ENCODE measurements around the gene ZBTB25.
A peak's percentile ranks its signal among the peaks of the same experiment; 100 is the strongest.
"Not testable (repeated sequence)": the region's sequence is repeated elsewhere in the genome, so short reads cannot be mapped to it uniquely, and the experiment has no call there.

The ZBTB25 gene, protein sequence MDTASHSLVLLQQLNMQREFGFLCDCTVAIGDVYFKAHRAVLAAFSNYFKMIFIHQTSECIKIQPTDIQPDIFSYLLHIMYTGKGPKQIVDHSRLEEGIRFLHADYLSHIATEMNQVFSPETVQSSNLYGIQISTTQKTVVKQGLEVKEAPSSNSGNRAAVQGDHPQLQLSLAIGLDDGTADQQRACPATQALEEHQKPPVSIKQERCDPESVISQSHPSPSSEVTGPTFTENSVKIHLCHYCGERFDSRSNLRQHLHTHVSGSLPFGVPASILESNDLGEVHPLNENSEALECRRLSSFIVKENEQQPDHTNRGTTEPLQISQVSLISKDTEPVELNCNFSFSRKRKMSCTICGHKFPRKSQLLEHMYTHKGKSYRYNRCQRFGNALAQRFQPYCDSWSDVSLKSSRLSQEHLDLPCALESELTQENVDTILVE

DNA sequence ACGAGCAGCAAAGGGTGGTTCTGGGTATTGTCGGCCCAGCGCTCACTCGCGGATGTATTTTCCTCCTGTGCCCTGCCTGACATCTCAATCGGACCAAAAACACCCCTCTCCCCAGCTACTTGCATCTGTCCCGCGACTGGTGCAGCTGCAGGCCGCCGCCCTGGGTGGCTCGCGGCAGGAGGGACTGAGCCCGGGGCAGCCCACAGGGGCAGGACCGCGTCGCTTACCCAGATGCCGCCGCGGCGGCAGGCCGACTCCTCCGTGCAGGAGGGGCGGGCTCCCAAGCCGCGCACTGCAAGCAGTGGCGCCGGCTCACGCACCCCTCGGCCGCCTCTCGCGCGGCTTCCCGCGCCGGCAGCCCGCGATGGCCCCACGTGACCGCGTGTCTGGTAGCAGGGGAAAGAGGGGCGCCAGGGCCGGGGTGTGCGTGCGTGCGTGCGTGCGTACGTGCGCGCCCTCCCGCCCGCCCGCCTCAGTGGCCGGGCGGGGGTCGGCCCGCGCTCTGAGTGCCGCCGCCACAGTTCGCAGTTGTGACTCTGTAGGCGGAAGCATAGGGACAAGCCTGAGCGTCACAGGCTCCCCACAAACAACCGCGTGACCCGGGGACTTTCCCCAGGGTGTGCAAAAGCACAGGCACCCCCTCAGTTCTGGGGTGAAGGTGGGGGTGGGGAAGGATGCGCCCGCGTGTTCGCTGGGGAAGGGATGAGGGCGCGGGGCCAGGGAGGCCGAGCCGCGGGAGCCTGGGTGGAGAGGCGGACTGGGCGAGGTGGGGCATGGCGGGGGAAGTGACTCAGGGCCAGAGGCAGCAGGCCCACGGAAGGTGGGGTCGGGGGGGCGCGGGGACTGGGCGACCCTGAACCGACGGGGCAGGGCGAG, at the start of gene ZBTB25:
Gene ZBTB25 (minus strand): TSS at position 405 of the 876 bp plus-strand sequence. CDS start 13,305 bp downstream, outside the sequence.
- DNase-seq (ENCODE audit: low spot score) = peak; percentile 80

GRCh38 chr14:64550621-64551333, 47.1 kb upstream of the ZBTB25 start:
- no peak for DNase-seq (ENCODE audit: low spot score)

- DNase-seq (ENCODE audit: low spot score) = peak; percentile 31
Measured at GRCh38 chr14:64549791-64550620, 46.4 kb upstream of the ZBTB25 start, which contains the start of gene PPP1R36. TSS of gene PPP1R36 (plus strand) at chr14:64549961. CDS start at chr14:64549998, 37 bp downstream.

DNA sequence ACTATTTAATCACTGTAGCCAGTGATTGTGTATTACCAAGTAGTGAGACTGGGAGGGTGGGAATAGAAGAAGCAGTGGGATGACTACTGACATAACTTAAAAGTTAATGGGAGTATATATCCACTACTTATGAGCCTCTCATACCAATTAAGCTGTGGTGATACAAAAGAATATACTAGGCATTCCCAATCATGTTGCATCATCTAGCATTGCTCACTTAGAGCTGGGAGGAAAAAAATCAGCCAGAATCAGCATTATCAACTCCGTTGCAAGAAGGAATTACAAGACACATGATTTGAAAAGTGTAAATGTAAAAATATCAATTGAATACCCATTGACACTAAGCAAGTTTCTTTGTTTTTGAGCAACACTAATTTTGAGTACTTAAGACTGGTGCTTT, 45.4 kb upstream of the ZBTB25 start:
- no peak for DNase-seq (ENCODE audit: low spot score)

DNA sequence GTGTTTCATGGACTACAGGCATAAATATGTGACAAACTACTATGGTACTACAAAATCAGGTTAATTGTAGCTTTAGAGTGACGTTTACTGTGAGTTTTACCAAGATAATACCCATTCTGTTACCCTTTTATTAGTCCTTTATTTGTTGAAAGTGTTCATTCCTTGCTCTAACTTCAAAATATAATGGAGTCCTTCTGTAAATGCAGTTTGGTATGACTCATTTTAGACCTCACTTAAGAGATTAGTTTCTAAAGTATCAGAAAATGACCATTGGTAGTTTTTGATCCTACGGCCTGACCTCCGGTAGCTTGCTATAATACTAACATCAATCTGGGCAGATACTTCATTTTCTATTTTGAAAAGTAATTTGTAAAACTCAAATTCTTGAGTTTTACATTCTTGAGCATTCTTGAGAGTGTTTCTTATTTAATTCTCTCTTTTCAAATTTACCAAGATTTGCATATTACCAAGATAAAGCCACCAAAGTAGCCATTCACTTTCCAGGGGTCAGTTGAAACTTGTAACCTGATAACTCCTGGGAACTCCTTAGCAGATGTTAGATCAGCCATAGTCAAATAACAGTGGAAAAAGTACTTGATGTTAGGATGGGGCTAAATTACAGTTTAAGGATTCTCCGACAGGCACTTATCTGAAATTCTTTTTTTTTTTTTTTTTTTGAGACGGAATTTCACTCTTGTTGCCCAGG, 41.1 kb upstream of the ZBTB25 start:
- DNase-seq (ENCODE audit: low spot score) = no peak

- DNase-seq (ENCODE audit: low spot score) = no peak
Measured at GRCh38 chr14:64542836-64543201, 39.2 kb upstream of the ZBTB25 start.

- DNase-seq (ENCODE audit: low spot score) = no peak
Measured at GRCh38 chr14:64541972-64542835, 38.6 kb upstream of the ZBTB25 start.

DNA sequence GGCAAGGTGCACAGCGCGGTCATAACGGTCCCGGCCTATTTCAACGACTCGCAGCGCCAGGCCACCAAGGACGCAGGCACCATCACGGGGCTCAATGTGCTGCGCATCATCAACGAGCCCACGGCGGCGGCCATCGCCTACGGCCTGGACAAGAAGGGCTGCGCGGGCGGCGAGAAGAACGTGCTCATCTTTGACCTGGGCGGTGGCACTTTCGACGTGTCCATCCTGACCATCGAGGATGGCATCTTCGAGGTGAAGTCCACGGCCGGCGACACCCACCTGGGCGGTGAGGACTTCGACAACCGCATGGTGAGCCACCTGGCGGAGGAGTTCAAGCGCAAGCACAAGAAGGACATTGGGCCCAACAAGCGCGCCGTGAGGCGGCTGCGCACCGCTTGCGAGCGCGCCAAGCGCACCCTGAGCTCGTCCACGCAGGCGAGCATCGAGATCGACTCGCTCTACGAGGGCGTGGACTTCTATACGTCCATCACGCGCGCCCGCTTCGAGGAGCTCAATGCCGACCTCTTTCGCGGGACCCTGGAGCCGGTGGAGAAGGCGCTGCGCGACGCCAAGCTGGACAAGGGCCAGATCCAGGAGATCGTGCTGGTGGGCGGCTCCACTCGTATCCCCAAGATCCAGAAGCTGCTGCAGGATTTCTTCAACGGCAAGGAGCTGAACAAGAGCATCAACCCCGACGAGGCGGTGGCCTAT, 37.8 kb upstream of the ZBTB25 start:
- DNase-seq (ENCODE audit: low spot score) = no peak

DNA sequence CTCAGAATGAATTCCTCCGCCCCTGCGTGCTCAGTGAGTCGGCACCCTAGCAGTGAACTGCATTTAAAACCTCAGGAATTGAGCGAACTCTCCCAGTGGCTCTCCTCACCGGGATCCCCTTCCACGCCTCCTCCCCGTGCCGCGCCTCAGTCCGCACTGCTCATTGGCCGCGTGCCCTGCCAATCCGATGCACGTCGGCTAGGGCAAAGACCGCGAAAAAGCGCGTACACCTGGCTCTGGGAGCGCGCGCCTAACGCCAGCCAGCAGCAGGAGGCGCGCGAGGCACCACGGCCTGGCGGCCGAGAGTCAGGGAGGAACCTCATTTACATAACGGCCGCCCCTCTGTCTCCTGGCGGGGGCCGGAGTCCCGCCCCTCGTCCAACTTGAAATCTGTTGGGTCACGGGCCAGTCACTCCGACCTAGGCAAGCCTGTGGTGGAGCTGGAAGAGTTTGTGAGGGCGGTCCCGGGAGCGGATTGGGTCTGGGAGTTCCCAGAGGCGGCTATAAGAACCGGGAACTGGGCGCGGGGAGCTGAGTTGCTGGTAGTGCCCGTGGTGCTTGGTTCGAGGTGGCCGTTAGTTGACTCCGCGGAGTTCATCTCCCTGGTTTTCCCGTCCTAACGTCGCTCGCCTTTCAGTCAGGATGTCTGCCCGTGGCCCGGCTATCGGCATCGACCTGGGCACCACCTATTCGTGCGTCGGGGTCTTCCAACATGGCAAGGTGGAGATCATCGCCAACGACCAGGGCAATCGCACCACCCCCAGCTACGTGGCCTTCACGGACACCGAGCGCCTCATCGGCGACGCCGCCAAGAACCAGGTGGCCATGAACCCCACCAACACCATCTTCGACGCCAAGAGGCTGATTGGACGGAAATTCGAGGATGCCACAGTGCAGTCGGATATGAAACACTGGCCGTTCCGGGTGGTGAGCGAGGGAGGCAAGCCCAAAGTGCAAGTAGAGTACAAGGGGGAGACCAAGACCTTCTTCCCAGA, 36.9 kb upstream of the ZBTB25 start, which contains the start of gene HSPA2:
Gene HSPA2 (plus strand): TSS at position 534 of the 995 bp plus-strand sequence. CDS start 109 bp downstream, at position 643.
- DNase-seq (ENCODE audit: low spot score) = peak; percentile 95

- no peak for DNase-seq (ENCODE audit: low spot score)
Measured at GRCh38 chr14:64536488-64537245, 33.0 kb upstream of the ZBTB25 start.

- no peak for DNase-seq (ENCODE audit: low spot score)
Measured at GRCh38 chr14:64531567-64531966, 27.9 kb upstream of the ZBTB25 start.

DNA sequence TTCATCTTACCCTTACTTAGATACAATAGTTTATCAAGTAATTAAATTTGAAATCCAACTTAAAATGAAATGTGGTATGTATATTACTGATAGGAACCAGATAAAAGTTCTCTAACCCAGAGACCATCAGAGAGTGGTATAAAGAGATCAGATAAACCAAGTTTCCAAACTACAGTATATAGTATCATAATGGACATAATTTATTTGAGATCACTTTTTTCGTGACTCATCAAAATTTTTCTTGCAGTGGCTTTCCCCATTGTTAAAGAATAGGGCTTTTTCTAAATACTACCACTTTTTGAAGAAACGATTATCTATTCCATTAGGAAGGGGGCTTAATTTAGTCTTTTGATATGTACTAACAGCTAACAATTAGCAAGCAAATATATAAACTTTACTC, 21.7 kb upstream of the ZBTB25 start:
- no peak for DNase-seq (ENCODE audit: low spot score)

DNA sequence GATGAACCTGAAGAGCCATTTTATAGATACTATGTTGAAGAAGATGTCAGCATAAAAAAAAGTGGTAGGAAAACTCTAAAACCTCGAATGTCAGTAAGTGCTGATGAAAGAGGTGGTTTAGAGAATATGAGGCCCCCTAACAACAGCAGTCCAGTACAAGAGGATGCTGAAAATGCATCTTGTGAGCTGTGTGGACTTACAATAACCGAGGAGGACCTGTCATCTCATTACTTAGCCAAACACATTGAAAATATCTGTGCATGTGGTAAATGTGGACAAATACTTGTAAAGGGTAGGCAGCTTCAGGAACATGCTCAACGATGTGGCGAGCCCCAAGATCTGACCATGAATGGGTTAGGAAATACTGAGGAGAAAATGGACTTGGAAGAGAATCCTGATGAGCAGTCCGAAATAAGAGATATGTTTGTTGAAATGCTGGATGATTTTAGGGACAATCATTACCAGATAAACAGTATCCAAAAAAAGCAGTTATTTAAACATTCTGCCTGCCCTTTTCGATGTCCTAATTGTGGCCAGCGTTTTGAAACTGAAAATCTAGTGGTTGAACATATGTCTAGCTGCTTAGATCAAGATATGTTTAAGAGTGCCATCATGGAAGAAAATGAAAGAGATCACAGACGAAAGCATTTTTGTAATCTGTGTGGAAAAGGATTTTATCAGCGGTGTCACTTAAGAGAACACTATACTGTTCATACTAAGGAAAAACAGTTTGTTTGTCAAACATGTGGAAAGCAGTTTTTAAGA, 19.1 kb upstream of the ZBTB25 start:
- no peak for DNase-seq (ENCODE audit: low spot score)

GRCh38 chr14:64520699-64521098, 17.1 kb upstream of the ZBTB25 start:
- no peak for DNase-seq (ENCODE audit: low spot score)

GRCh38 chr14:64518229-64518628, 14.6 kb upstream of the ZBTB25 start:
- no peak for DNase-seq (ENCODE audit: low spot score)

DNA sequence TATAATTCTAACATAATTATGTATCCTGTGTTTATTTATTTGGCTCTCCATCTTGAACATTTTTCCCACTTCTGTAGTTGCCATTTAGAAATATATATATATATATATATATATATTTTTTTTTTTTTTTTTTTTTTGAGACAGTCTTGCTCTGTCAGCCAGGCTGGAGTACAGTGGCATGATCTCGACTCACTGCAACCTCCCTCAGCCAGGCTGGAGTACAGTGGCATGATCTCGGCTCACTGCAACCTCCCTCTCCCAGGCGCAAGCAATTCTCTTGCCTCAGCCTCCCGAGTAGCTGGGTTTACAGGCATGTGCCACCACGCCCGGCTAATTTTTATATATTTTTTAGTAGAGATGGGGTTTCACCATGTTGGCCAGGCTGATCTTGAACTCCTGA, 14.0 kb upstream of the ZBTB25 start:
- not testable (repeated sequence) for DNase-seq (ENCODE audit: low spot score)
